Jurkat, Clone E6-1 (cell line): Measurements from ENCODE around the gene DCDC1.

Experiments used
- DNase-seq: peaks from one replicate; pipeline ENCODE4 v3.0.0-alpha.2; 2011; ENCODE audit warnings: low read depth, low spot score
- H3K4me3 ChIP-seq: 2 replicates; pipeline ENCODE4 v1.5.1; 2011; ENCODE audit warnings: mild to moderate bottlenecking, low read length, control low read depth, moderate library complexity

The DCDC1 gene

GRCh38 chr11:31118566-31118965, 251.0 kb downstream of the DCDC1 start:
- no peak for DNase-seq
- no peak overlapping the region for H3K4me3 ChIP-seq

GRCh38 chr11:31117038-31117437, 252.5 kb downstream of the DCDC1 start:
- DNase-seq: no peak
- H3K4me3 ChIP-seq: no peak overlapping the region

- H3K4me3 ChIP-seq: no peak overlapping the region
- DNase-seq: no peak
Observed at GRCh38 chr11:31114442-31114841, 255.1 kb downstream of the DCDC1 start.

GRCh38 chr11:31110830-31111229, 258.7 kb downstream of the DCDC1 start:
- H3K4me3 ChIP-seq: no peak overlapping the region
- DNase-seq: no peak

- DNase-seq: no peak
- H3K4me3 ChIP-seq: no peak overlapping the region
Observed at GRCh38 chr11:31109446-31109845, 260.1 kb downstream of the DCDC1 start.

- H3K4me3 ChIP-seq: no peak overlapping the region
- DNase-seq: no peak
Observed at GRCh38 chr11:31107649-31108048, 261.9 kb downstream of the DCDC1 start.

GRCh38 chr11:31106968-31107576, 262.5 kb downstream of the DCDC1 start:
- no peak overlapping the region for H3K4me3 ChIP-seq
- DNase-seq: peak; percentile 57

GRCh38 chr11:31106326-31106725, 263.2 kb downstream of the DCDC1 start:
- no peak for DNase-seq

GRCh38 chr11:31102875-31103274, 266.7 kb downstream of the DCDC1 start:
- no peak for DNase-seq
- H3K4me3 ChIP-seq: no peak overlapping the region

More at GRCh38 chr11:31106326-31106725, 263.2 kb downstream of the DCDC1 start:
- H3K4me3 ChIP-seq: no peak overlapping the region

- DNase-seq: no peak
- no peak overlapping the region for H3K4me3 ChIP-seq
Observed at GRCh38 chr11:31102316-31102715, 267.2 kb downstream of the DCDC1 start.

- no peak for DNase-seq
Observed at GRCh38 chr11:31096191-31096805, 273.2 kb downstream of the DCDC1 start.

GRCh38 chr11:31092638-31093037, 276.9 kb downstream of the DCDC1 start:
- no peak overlapping the region for H3K4me3 ChIP-seq
- no peak for DNase-seq

More at GRCh38 chr11:31096191-31096805, 273.2 kb downstream of the DCDC1 start:
- H3K4me3 ChIP-seq: no peak overlapping the region

GRCh38 chr11:31089117-31089516, 280.4 kb downstream of the DCDC1 start:
- DNase-seq: no peak
- H3K4me3 ChIP-seq: no peak overlapping the region

GRCh38 chr11:31069447-31070205, 299.9 kb downstream of the DCDC1 start:
- H3K4me3 ChIP-seq: no peak overlapping the region
- no peak for DNase-seq

- DNase-seq: no peak
- no peak overlapping the region for H3K4me3 ChIP-seq
Observed at GRCh38 chr11:31060880-31061279, 308.7 kb downstream of the DCDC1 start.

GRCh38 chr11:31059529-31059928, 310.0 kb downstream of the DCDC1 start:
- H3K4me3 ChIP-seq: no peak overlapping the region
- DNase-seq: no peak

GRCh38 chr11:31050061-31050765, 319.3 kb downstream of the DCDC1 start:
- DNase-seq: no peak
- H3K4me3 ChIP-seq: no peak overlapping the region

- peak; percentile 14 for DNase-seq
- no peak overlapping the region for H3K4me3 ChIP-seq
Observed at GRCh38 chr11:31045335-31045734, 324.2 kb downstream of the DCDC1 start.

- H3K4me3 ChIP-seq: no peak overlapping the region
- no peak for DNase-seq
Observed at GRCh38 chr11:31030138-31030792, 339.3 kb downstream of the DCDC1 start.
